WTC11 (cell line): ENCODE measurements around the gene PEX26.

Experiments used
- ATF2 ChIP-seq: sonication (generic); formaldehyde crosslinking; IDR thresholded peaks from 2 replicates; pipeline ENCODE4 v1.8.1; 2022; ENCODE audit warnings: low read depth, missing genetic modification reagents, borderline replicate concordance
- ELF4 ChIP-seq: sonication (generic); formaldehyde crosslinking; IDR thresholded peaks from 2 replicates; pipeline ENCODE4 v1.8.1; 2022; ENCODE audit warnings: low read depth, mild to moderate bottlenecking, moderate library complexity, missing genetic modification reagents
- IRF2 ChIP-seq: sonication (generic); formaldehyde crosslinking; IDR thresholded peaks from 2 replicates; pipeline ENCODE4 v1.8.0; 2022; ENCODE audit warnings: low read depth, missing genetic modification reagents, borderline replicate concordance
- NFYB ChIP-seq: sonication (generic); formaldehyde crosslinking; conservative IDR thresholded peaks from 2 replicates; pipeline ENCODE4 v1.8.0; 2022; ENCODE audit warnings: low read depth, missing genetic modification reagents
- PREB ChIP-seq: sonication (generic); formaldehyde crosslinking; IDR thresholded peaks from 2 replicates; pipeline ENCODE4 v1.8.1; 2022; ENCODE audit warnings: mild to moderate bottlenecking, missing genetic modification reagents, moderate library complexity, borderline replicate concordance
- ZNF232 ChIP-seq: sonication (generic); formaldehyde crosslinking; IDR thresholded peaks from 2 replicates; pipeline ENCODE4 v1.8.0; 2022; ENCODE audit warnings: mild to moderate bottlenecking, missing genetic modification reagents
- ZNF512 ChIP-seq: sonication (generic); formaldehyde crosslinking; IDR thresholded peaks from 2 replicates; pipeline ENCODE4 v1.8.1; 2022; ENCODE audit warnings: missing genetic modification reagents, borderline replicate concordance
- TF ChIP-seq, protein P1 (sequence below): fragments of 200-600 bp; IDR thresholded peaks from 2 replicates; pipeline ENCODE4 v1.8.0; 2022; ENCODE audit warnings: antibody characterized with exemption
- TF ChIP-seq, protein P2 (sequence below): fragments of 250-450 bp; sonication (Bioruptor Pico); IDR thresholded peaks from 2 replicates; pipeline ENCODE4 v2.1.2; 2022; ENCODE audit warnings: mild to moderate bottlenecking, moderate library complexity

DNA sequence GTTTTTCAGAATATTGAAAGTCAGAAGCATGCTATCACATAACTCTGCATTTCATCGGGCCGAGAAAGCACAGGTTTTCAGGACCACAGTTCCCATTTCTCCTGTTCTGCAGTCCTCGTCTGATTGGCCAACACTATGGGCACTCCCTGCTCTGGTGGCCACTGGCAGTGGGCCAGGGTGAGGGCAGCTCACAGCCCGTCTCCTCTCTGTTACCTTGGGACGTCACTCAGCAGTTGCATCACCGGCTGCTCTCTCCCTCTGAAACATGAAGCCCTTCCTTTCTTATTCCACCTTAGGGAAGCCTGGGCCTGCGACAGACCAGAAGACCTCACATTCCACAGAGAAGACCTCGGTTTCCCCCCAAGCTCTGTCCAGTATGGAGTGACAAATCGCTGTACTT lies 42.0 kb upstream of the PEX26 start:
- TF ChIP-seq, protein P1, sequence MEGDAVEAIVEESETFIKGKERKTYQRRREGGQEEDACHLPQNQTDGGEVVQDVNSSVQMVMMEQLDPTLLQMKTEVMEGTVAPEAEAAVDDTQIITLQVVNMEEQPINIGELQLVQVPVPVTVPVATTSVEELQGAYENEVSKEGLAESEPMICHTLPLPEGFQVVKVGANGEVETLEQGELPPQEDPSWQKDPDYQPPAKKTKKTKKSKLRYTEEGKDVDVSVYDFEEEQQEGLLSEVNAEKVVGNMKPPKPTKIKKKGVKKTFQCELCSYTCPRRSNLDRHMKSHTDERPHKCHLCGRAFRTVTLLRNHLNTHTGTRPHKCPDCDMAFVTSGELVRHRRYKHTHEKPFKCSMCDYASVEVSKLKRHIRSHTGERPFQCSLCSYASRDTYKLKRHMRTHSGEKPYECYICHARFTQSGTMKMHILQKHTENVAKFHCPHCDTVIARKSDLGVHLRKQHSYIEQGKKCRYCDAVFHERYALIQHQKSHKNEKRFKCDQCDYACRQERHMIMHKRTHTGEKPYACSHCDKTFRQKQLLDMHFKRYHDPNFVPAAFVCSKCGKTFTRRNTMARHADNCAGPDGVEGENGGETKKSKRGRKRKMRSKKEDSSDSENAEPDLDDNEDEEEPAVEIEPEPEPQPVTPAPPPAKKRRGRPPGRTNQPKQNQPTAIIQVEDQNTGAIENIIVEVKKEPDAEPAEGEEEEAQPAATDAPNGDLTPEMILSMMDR, result no peak
- TF ChIP-seq, protein P2, sequence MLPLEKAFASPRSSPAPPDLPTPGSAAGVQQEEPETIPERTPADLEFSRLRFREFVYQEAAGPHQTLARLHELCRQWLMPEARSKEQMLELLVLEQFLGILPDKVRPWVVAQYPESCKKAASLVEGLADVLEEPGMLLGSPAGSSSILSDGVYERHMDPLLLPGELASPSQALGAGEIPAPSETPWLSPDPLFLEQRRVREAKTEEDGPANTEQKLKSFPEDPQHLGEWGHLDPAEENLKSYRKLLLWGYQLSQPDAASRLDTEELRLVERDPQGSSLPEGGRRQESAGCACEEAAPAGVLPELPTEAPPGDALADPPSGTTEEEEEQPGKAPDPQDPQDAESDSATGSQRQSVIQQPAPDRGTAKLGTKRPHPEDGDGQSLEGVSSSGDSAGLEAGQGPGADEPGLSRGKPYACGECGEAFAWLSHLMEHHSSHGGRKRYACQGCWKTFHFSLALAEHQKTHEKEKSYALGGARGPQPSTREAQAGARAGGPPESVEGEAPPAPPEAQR (CRISPR knock-in tag), result no peak
- TF ChIP-seq PREB (CRISPR knock-in tag), result no peak
- no peak for TF ChIP-seq ZNF512 (CRISPR knock-in tag)
- no peak for TF ChIP-seq ATF2 (CRISPR knock-in tag)
- TF ChIP-seq ZNF232 (CRISPR knock-in tag), result no peak
- TF ChIP-seq ELF4 (CRISPR knock-in tag), result no peak
- TF ChIP-seq NFYB (CRISPR knock-in tag), result no peak
- no peak for TF ChIP-seq IRF2 (CRISPR knock-in tag)
